ENCODE measurements around the gene AGAP5.
A peak's percentile ranks its signal among the peaks of the same experiment; 100 is the strongest.

The AGAP5 gene

DNA sequence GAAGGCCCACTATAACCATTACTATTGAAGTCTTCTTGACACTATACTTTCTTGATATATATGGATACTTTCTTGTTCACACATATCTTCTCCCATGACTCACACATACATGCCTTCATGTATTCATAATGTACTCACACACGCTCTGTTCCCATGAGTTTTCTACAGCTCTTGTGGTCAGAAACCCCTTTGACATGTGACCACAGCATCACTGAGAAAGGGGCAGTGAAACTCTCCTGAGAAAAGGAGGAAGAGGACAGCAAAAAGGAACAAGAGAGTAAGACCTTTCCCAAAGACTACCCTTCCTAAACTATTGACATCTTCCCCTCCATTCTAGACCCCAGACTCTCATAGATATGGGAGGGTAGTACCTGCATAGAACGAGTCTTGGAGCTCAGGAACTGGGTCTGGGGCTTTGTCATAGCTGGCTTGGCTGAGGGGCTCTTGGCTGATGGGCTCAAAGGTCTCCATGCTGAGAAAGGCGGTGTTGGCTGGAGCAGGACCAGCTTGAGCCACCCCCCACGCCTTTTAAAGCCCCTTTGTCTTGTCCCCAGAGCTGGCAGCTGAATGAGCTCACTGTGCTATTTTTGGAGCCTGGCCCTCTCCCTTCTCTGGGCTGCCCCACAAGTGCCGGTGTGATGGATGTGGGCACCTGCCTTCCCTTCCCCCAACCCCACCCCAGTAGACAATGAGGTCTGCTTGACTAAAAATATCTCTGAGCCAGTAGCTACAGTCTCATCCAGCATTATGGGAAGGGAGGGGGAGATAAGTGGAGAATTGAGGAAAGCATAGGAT, 47.2 kb downstream of the AGAP5 start:
- no peak for DNase-seq

DNA sequence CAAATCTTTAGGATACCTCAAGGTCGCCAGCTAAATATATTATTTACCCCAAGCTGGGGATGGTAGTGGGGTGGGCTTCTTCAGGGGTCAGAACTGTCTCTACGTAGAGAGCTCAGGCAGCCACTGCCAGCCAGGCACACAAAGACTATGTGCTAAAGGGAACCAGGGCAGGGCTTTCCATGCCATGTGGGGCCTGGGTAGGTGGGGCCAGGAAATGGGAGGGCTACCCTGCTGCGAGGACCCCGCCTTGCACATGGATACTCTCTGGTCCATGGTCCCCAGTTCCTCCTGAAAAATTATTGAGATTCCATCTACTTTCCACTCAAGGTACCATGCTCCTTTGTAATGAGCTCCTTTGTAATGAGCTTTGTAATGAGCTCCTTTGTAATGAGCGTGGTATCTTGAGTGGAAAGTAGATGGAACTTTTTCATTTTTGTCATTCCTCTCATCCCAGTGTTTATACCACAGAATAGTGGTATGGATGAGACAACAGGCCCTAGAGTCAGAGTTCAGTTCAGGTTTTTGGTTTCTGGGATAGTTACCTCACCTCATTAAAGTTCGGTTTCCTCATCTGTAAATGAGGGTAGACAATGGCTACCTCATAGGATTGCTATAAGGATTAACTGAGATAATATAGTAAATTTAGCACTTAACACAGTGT, 47.9 kb downstream of the AGAP5 start:
- DNase-seq: no peak

GRCh38 chr10:73648975-73649829, 48.7 kb downstream of the AGAP5 start:
- no peak for DNase-seq

DNA sequence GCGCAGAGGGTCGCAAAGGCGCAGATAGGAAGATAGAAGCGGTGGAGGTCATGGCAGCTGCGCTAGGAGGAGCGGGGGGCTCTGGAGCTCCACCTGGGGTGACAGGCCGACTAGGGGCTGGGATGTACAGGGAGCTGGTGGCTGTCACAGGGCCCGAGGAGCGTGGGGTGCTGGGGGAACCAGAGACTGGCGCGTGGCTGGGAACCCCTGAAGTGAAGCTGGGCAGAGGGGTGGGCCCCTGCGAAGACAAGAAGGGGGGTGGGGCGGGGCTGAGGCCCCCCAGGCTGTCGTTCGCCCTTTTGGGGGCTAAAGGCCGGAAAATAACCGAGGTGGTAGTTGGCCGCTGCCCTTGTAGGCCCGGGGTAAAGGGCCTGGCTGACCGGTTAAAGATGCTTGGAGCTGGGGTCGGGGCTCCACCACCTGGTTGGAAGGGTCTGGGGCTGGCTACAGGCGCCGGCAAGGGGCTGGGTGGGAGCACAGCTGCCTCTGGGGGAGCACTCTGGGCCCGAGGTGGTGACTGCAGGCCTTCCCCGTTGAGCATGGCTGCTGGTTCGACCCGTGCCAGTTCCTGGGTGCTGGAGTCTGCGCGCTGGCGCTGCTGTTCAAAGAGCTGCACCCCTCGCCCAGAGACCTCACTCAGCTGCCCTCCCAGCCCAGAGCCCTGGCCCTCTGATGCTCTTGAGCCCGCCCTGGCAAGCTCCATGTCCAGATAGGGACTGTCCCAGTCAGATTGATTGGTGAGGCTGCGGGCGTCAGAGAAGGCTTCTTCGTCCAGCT, 49.8 kb downstream of the AGAP5 start:
- no peak for DNase-seq

- no peak for DNase-seq
These were observed 50.6 kb downstream of the AGAP5 start for GRCh38 chr10:73647211-73647874.

GRCh38 chr10:73646598-73647041, 51.3 kb downstream of the AGAP5 start:
- no peak for DNase-seq

DNA sequence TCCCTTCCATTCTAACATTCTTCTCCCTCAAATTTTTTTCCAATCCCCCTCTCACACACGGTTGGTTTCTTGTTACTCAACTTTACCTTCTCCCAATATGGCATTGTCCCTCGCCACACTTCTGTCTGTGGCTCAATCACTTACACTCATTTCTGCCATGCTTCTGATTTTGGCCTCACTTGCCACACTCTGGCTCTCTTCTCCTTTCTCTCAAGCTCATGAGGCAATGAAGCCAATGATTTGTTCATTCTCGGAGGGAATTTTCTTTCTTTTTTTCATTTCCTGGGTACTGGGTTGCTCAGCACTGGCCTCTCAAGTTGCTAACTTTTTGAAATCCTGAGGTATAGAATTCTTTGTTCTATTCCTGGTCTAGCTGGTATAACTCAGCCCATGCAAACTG, 52.7 kb downstream of the AGAP5 start:
- no peak for DNase-seq

DNA sequence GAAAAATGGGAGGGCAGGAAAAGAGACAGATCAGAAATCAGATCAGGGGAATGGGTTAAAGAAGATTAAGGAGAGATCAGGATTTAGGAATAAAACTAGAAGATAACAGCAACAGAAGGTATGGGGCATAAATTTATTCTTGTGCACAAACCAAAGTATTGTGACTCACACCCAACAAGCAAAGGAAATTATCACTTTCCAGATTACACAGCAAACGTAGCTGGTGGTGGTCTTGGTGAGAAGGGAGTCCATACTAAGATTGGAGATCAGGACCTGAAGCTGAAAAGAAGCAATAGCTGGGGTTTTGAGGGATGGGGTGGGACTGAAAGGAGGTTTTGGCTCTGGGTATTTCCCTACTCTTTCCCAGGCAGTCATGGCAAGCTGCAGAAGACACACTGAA, 53.1 kb downstream of the AGAP5 start:
- no peak for DNase-seq

DNA sequence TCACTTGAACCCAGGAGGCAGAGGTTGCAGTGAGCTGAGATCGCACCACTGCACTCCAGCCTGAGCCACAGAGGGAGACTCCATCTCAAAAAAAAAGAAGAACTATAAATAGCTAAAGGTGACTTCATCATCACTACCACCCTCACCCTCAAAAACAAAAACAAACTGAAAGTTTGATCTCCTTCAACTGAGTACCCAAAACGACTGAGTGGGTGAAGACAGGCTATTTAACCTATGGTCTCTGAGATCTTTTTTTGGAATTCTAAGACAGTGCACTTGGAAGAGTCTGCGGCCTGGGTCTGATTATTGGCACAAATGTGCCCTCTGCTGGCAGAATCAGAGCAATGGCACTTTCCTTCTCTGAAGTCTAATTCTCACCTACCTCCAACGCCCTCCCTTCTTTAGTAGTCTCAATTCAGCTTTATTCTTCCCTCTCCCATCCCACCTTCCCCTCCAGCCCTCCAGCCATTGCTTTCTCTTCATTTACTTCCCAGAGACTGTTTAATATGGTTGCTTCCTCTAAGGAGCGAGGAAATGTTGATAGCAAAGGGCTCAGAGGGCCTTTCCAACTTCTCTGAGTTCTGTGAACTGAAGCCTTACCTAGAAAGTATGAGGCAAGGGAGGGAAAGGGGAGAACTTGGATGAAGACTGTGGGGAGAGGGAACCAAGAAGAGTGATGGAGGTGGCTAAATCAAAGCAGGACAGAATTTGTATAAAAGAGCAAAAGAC, 53.7 kb downstream of the AGAP5 start:
- DNase-seq: peak; percentile 27

GRCh38 chr10:73643362-73643761, 54.5 kb downstream of the AGAP5 start:
- DNase-seq: no peak

DNA sequence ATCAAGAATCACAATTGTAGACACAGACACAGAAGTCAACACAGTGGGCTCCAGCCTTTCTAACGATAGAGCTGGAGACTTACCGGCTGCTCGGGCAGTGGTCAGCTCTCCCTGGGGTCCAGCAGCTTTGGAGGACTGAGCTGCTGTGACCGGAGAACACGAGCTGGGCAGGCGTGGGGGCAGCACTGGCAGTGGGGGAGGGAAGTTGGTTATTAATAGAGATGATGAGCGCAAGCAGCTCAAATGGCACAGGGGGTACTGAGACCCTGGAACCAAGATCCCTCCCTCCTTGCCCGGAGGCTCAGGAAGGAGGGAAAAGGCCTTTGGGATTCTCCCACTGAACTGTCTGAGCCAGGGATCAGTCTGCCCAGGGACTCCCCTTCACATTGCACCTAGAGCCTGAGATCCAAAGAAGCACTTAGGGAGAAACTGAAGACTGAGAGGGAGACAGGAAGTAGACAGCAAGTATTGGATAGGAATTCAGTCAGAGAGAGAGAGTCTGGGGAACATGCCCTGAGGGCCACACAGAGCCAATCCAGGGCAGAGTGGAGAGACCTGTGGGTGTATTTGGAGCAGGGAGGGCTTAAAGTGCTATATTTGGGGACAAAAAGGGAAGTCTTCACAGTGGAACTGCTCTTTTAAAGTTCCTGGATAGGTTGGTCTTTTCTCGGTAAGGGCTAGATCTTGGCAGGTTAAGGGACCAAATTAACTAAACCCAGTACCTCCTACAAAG, 56.4 kb downstream of the AGAP5 start, which contains the start of gene MYOZ1:
TSS of gene MYOZ1 (minus strand) at position 147 of the 733 bp plus-strand sequence. CDS start 1,457 bp downstream, outside the sequence.
- DNase-seq: no peak

DNA sequence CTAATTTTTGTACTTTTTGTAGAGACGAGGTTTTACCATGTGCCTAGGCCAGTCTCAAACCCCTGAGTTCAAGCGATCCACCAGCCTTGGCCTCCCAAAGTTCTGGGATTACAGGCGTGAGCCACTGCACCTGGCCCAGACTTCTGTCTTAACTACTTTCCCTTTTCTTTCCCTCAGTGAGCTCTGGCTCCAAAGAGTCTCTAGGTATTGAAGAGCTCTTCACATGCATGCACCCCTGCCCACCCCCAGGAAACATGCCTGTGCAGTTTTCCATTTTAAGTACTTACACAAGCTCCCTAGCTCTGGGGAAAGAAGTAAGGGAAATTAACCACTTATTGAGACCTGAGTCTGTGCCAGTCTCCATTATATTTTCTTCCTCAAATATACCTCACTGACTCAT, 58.6 kb downstream of the AGAP5 start:
- no peak for DNase-seq

GRCh38 chr10:73635781-73636180, 62.1 kb downstream of the AGAP5 start:
- DNase-seq: no peak

DNA sequence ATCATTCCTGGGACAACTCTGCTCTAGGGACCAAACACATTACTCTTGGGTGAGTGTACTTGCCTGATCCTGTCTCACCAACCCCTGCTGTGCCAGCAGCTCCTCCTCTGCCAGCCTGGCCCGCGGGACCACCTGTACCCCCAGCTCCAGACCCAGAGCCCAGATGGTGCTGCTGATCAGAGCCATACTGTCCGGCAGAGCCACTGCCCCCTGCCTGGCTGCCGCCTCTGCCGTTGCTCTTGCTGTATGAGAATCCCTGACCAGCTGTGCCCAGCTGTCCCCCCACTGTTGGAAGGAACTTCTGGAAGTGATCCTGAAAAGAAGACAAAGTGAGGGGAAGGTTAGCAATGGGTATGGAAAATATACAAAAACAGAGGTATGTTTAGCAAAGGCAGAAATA, 63.5 kb downstream of the AGAP5 start:
- no peak for DNase-seq

DNA sequence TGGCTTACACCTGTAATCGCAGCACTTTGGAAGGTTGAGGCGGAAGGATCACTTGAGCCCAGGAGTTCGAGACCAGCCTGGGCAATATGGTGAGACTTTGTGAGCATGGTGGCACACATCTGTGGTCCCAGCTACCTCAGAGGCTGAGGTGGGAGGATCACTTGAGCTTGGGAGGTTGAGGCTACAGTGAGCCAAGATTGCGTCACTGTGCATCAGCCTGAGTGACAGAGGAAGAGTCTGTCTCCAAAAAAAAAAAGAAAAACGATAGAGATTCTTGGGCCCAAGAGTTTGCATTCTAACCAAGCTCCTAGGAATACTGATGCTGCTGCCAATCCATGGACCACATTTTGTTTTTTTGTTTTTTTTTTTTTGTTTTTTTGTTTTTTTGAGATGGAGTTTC, 68.7 kb downstream of the AGAP5 start:
- DNase-seq: no peak

DNA sequence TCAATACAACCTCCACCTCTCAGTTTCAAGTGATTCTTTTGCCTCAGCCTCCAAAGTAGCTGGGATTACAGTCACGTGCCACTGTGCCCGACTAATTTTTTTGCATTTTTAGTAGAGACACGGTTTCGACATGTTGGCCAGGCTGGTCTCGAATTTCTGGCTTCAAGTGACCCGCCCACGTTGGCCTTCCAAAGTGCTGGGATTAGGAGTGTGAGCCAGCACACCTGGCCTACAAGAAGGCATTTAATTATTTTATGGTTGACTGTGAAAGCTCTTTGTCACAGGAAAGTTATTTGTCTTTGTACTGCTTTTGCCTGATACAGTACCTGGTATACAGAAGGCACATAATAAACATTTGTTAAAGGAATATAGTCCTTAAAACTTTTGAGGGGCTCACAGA, 69.5 kb downstream of the AGAP5 start:
- DNase-seq: no peak

DNA sequence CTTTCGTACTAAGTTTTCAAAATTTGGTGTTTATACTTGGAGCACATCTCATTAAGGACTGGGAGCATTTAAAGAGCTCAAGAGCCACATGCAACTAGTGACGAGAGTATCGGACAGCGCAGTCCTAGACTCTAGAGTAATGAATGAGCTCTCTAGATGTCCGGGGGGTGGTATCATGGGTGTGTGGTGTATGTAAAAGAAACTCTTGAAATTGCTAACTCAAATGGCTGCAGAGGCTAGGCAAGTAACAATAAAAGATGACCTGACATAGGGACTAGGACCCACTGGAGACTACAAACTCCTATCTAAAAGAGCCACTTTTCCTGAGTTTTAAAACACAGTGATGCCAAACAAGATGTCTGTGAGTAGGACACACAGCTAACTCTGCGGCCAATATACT, 70.6 kb downstream of the AGAP5 start:
- DNase-seq: no peak

DNA sequence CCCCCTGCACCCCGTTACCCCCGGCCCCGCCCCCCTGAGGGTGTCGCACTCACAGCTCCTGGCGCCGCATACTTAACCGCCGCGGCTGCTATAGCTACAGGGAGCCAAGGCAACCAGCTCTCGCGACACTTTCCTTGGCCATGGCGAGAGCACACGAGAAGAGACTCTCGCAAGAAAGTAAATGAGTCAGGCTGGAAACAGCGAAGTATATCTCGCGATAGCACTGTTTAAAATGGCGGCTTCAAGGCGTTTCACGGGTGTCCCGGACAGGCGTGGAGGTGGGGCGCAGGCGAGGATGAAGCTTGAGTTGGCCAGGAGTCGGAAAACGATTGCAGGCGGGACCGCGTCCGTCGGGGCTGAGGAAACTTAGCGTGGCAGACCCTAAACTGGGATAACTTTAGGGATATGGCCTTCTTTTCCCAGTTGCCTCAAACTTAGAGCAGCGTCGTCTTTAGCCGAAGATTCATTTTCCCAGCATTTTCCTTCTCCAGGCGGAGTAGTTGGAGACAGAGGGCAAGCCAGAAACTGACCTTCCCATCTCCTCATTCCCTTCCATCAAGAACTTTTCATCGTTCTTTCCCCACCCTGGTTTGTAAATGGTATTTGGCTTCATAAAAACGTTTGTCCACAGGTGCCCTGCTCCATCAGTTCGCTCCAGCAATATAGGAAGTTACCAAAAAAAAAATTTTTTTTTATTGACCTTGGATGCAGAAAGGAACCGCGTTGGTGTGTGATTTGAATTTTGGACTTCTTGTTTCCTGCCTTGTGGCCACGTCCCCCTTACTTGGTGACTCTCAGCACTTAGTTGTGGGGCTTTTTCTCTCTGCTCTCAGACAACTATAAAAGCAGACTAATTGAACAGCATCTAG, 71.8 kb downstream of the AGAP5 start:
- DNase-seq: peak; percentile 89

Measured in activated CD4-positive, alpha-beta T cell treated with anti-CD3 and anti-CD28 coated beads for 1 hour (primary cell).